ENCODE measurements around the gene PRKN.

The PRKN gene

DNA sequence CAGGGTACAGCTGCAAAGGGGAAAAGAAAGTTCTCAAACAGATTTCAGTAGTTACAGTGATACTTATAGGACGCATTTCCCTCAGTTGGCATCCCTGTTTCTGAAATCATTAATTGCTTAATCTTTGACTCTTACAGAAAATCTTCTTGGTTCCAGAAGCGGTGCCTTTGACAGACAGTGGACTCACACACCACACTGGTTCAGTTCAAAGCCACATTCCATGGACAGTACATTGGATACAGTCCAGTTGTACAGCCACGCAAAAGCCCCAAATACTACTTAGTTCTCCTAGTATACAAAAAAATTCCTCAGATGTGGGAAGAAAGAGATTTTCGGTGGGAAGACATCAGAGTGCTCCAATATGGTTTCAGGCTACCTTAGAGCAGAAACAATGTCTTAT, 460.4 kb downstream of the PRKN start:
- TF ChIP-seq, protein P1, sequence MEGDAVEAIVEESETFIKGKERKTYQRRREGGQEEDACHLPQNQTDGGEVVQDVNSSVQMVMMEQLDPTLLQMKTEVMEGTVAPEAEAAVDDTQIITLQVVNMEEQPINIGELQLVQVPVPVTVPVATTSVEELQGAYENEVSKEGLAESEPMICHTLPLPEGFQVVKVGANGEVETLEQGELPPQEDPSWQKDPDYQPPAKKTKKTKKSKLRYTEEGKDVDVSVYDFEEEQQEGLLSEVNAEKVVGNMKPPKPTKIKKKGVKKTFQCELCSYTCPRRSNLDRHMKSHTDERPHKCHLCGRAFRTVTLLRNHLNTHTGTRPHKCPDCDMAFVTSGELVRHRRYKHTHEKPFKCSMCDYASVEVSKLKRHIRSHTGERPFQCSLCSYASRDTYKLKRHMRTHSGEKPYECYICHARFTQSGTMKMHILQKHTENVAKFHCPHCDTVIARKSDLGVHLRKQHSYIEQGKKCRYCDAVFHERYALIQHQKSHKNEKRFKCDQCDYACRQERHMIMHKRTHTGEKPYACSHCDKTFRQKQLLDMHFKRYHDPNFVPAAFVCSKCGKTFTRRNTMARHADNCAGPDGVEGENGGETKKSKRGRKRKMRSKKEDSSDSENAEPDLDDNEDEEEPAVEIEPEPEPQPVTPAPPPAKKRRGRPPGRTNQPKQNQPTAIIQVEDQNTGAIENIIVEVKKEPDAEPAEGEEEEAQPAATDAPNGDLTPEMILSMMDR (IDR thresholded peaks at IDR 0.05; ENCODE audit: low read depth, low read length), result no peak
- DNase-seq (ENCODE audit: extremely low read depth, low read depth), result no peak

GRCh38 chr6:162264581-162264980, 463.0 kb downstream of the PRKN start:
- TF ChIP-seq, protein P1 (IDR thresholded peaks at IDR 0.05; ENCODE audit: low read depth, low read length), result no peak
- DNase-seq (ENCODE audit: extremely low read depth, low read depth), result no peak

DNA sequence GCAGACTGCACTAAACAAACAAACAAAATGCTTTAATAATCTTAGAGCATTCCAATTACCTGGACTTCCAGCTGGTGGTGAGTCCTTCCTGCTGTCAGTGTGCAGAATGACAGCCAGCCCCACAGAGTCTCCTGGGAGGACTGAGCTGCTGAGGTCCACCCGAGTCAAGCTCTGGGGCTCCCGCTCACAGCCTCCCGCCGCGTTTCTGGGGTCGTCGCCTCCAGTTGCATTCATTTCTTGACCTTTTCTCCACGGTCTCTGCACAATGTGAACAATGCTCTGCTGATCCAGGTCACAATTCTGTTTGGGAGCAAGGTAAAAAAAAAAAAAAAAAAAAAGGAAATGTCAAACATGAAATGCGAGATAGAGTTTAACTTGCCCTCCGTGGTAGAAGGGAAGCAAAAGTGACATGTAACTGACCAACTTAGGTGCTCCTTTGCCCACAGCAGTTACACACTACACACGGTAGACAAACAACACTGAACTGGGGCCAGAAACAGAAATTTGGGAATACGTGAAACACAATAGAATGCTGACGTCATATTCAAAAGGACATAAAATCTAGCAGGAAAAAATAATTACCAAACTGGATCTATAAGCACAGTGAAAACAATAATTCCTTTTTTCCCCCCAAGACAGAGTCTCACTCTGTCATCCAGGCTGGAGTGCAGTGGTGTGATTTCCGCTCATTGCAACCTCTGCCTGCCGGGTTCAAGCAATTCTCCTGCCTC, 464.9 kb downstream of the PRKN start:
- no peak for DNase-seq (ENCODE audit: extremely low read depth, low read depth)
- TF ChIP-seq, protein P1 (IDR thresholded peaks at IDR 0.05; ENCODE audit: low read depth, low read length), result no peak

DNA sequence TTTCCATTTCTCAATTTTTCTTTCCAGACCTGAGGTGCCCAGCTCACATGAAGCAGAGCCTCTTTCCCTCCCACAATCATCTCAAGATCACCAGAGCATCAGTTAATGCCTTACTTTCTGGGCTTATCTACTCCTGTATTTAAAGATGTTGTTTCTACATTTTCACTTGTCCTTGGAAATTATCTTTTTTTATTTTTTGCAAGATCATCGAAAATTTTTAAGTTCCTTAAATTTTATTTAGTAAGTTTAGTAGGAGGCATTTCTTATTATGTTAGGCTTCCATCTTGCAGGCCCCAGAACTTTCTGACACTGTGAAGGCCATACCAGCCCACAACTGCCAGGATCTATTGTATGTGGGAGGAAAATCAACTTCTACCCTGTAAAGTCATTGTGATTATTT, 466.0 kb downstream of the PRKN start:
- DNase-seq (ENCODE audit: extremely low read depth, low read depth), result no peak
- TF ChIP-seq, protein P1 (IDR thresholded peaks at IDR 0.05; ENCODE audit: low read depth, low read length), result no peak

- TF ChIP-seq, protein P1 (IDR thresholded peaks at IDR 0.05; ENCODE audit: low read depth, low read length), result no peak
- DNase-seq (ENCODE audit: extremely low read depth, low read depth), result no peak
Observed at GRCh38 chr6:162260027-162260426, 467.5 kb downstream of the PRKN start.

GRCh38 chr6:162258647-162259046, 468.9 kb downstream of the PRKN start:
- DNase-seq (ENCODE audit: extremely low read depth, low read depth), result no peak
- TF ChIP-seq, protein P1 (IDR thresholded peaks at IDR 0.05; ENCODE audit: low read depth, low read length), result no peak

DNA sequence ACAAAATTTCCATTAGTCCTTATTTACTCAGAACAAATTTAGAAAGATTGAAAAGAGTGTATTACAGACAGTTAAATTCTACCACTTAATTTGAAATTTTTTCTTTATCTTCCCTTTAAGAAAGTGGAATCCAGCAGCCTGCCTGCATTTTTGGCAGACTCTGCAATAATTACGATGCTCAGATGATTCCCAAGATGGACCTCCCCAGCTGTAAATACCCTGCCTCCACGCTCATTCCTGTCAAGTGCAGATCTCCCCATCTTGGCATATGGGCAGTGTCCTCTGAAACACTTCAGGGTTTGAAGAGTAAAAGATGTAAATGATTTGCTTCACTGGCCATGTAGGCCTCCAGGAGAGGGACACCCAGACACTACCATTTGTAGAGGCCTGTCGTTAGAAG, 471.2 kb downstream of the PRKN start:
- TF ChIP-seq, protein P1 (IDR thresholded peaks at IDR 0.05; ENCODE audit: low read depth, low read length), result no peak
- no peak for DNase-seq (ENCODE audit: extremely low read depth, low read depth)

Data from AG09319 (cell line).